Activated CD8-positive, alpha-beta T cell treated with anti-CD3 and anti-CD28 coated beads, Interleukin-2, amount 10 ng/mL, durations not matched to agents 7 days and 5 days (primary cell): ENCODE results near the gene GNPTAB. TPM values are rescaled to one million over a fixed set of nuclear protein-coding genes. Genes with fewer than 3 reads are reported as not detected.
"Not testable (repeated sequence)": the region's sequence is repeated elsewhere in the genome, so short reads cannot be mapped to it uniquely, and the experiment has no call there.

Experiments used
- ATAC-seq: fragments of 150-1000 bp; cut with Tn5 transposase; one replicate; pipeline ENCODE4 v1.10.0; 2021; ENCODE audit warnings: moderate library complexity
- CTCF ChIA-PET: fragments of 350-600 bp; sonication (Branson Sonifier 250); formaldehyde crosslinking; loops from one replicate; lab custom pipeline; 2021; ENCODE audit warnings: antibody characterized with exemption; lab: Charles Lee
- POLR2A ChIA-PET: fragments of 350-600 bp; sonication (Branson Sonifier 250); formaldehyde crosslinking; loops from one replicate; lab custom pipeline; 2021; ENCODE audit warnings: antibody characterized with exemption; lab: Charles Lee
- DNase-seq: peaks from one replicate; pipeline ENCODE4 v3.0.0-alpha.2; 2020
- H3K27ac Mint-ChIP-seq: one replicate; pipeline ENCODE4 v1.8.0; 2021; ENCODE audit warnings: mild to moderate bottlenecking, mixed read lengths
- H3K27me3 Mint-ChIP-seq: one replicate; pipeline ENCODE4 v1.8.0; 2021; ENCODE audit warnings: low read depth, mixed read lengths
- H3K36me3 Mint-ChIP-seq: one replicate; pipeline ENCODE4 v1.8.0; 2021; ENCODE audit warnings: low read depth, mixed read lengths
- H3K4me1 Mint-ChIP-seq: one replicate; pipeline ENCODE4 v1.8.0; 2021; ENCODE audit warnings: low read depth, mixed read lengths
- H3K4me3 Mint-ChIP-seq: one replicate; pipeline ENCODE4 v1.8.0; 2021; ENCODE audit warnings: mild to moderate bottlenecking, mixed read lengths
- H3K9me3 Mint-ChIP-seq: one replicate; pipeline ENCODE4 v1.8.0; 2022; ENCODE audit warnings: mixed read lengths; ENCODE audit not compliant: insufficient read depth
- total RNA-seq, 2 experiments: library from RNA; stranded (reverse); gene quantifications; one replicate each; pipeline ENCODE4 v1.2.3, GENCODE V29; 2021

GNPTAB gene
- total RNA-seq: 100 to 1,000 TPM; 104 to 109 TPM

DNA sequence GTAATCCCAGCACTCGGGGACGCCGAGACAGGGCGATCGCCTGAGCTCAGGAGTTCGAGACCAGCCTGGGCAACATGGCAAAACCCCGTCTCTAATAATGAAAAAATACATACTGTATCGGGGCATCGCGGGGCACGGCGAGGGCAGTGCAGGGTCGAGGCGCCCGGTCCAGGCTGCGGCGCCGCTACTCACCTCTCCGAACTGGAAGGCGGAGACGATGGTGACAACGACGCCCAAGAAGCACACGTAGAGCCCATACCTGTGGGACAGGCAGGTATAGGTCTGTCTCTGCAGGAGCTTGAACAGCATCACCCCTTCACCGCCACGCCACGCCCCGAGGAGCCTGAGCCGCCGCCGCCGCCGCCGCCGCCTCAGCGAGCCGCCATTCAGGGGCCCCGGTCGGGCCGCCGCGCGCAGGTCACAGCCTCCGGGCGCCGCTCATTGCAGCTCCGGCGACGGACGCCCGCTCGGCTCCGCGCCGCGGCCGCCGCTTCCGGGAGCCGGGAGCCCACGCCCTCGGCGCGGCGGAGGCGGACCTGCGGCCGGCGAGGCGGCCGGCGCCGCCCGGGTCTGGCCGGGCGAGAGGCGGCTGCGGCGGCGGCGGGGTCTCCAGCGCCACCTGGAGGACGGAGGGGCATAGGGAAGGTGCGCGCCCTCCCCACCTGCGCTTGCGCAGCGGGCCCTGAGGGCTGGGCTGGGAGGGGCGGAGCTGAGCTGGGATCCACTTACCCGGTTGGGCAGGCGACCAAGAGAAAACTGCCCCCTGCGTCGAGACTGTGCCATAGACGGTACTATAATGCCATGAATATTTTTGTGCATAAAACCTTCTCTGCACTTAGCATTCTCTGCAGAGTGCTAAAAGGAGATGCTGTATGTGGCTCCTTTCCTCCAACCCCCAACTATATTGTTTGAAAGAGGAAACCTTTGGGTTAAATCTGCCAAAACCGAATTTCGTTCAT is at the start of gene GNPTAB:
Gene GNPTAB (minus strand): TSS at position 593 of the 959 bp plus-strand sequence. CDS start 284 bp downstream, at position 309.
- H3K36me3 Mint-ChIP-seq: peaks cover 28% of the 10 kb centered on the region
- ATAC-seq (peak; percentile 96), DNase-seq (peak; percentile 97)
- peak within 1 kb of the TSS; percentile 96 for H3K27ac Mint-ChIP-seq
- H3K4me1 Mint-ChIP-seq: peaks cover 48% of the 10 kb centered on the region
- peaks cover 2% of the 10 kb centered on the region for H3K27me3 Mint-ChIP-seq
- CTCF ChIA-PET: interaction anchor here (0.8 to 12.4 kb wide), 25 partner anchors 10 to 424 kb away, joined by 3 to 263 read pairs (median 6); no protein-coding TSS in a partner anchor
- peak within 1 kb of the TSS; percentile 100 for H3K4me3 Mint-ChIP-seq
- POLR2A ChIA-PET: interaction anchor here (0.5 to 4.7 kb wide), 12 partner anchors 8 to 57 kb away, joined by 3 to 45 read pairs (median 6); no protein-coding TSS in a partner anchor
- no peaks in the 10 kb centered on the region for H3K9me3 Mint-ChIP-seq

GRCh38 chr12:101878243-101878821 is 47.6 kb upstream of the GNPTAB start:
- ChIA-PET POLR2A (interaction anchor here (0.8 to 0.9 kb wide), 2 partner anchors 23 to 48 kb away, joined by 3 read pairs; no protein-coding TSS in a partner anchor), CTCF (interaction anchor here (1.0 to 1.5 kb wide), 2 partner anchors 38 to 106 kb away, joined by 3 to 5 read pairs; no protein-coding TSS in a partner anchor)
- no peaks in the 10 kb centered on the region for H3K27me3 Mint-ChIP-seq
- ATAC-seq (no peak), DNase-seq (no peak)
- H3K36me3 Mint-ChIP-seq: peaks cover 2% of the 10 kb centered on the region
- H3K4me1 Mint-ChIP-seq: peaks cover 16% of the 10 kb centered on the region
- H3K27ac Mint-ChIP-seq: peak overlapping the region; percentile 91
- H3K4me3 Mint-ChIP-seq: peak overlapping the region; percentile 87
- H3K9me3 Mint-ChIP-seq: no peaks in the 10 kb centered on the region

- H3K4me3 Mint-ChIP-seq: peak overlapping the region; percentile 87
- no peaks in the 10 kb centered on the region for H3K9me3 Mint-ChIP-seq
- POLR2A ChIA-PET: interaction anchor here (0.8 to 0.9 kb wide), 2 partner anchors 23 to 48 kb away, joined by 3 read pairs; no protein-coding TSS in a partner anchor
- CTCF ChIA-PET: interaction anchor here (1.0 to 1.5 kb wide), 3 partner anchors 38 to 217 kb away, joined by 3 to 5 read pairs (median 3); no protein-coding TSS in a partner anchor
- H3K27ac Mint-ChIP-seq: peak overlapping the region; percentile 91
- H3K4me1 Mint-ChIP-seq: peaks cover 16% of the 10 kb centered on the region
- no peak for DNase-seq
- H3K36me3 Mint-ChIP-seq: peaks cover 2% of the 10 kb centered on the region
- ATAC-seq: peak; percentile 24
- H3K27me3 Mint-ChIP-seq: no peaks in the 10 kb centered on the region
Observed at GRCh38 chr12:101877806-101878242, 47.1 kb upstream of the GNPTAB start.

DNA sequence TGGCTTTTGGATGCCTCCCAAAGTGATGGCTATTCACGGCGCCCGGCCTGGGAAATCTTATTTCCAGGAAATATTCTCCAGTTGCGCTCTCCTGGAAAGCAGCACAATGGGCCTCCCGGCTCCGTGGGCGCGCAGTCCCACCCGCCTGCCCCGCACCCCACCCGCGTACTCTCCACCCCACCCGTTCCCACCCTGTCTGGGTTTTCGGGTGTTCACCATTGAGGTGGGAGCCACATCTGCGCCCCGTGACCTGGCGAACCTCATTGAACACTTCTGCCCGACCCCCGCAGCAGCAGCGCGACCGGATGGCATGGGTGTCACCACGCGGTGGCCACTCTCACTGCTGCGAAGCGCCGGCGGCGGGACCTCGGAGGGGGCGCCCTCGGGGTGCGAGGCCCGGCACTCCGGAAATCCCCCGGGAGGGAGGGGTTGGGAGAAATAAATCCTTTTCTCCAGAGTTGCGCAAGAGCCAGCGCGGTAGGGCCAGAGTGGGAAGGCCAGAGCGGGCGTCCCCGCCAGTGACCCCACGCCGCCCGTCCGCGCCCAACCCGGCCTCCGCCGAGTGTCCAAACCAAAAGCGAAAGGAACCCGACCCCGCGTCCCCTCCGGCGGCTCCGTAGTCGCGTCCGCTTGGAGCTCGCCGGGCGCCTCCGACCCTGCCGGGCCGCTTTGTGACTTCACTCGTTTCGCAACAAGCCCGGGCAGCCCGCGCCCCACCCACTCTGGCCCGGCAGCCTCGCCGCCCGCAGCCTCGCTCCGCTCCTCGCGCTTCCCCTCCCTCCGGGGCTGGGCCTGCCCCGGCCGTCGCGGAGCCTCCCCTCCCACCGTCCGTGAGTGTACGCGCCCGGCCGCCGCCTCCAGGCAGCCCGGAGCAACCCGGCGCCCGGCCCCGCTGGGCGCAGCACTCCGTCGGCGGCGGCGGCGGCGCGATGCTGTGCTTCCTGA is 46.4 kb upstream of the GNPTAB start, which contains the start of gene DRAM1:
Gene DRAM1 (plus strand): TSS at position 720 of the 945 bp plus-strand sequence. CDS start 210 bp downstream, at position 930.
- Mint-ChIP-seq H3K4me1 (peaks cover 16% of the 10 kb centered on the region), H3K36me3 (peaks cover 2% of the 10 kb centered on the region), H3K4me3 (peak within 1 kb of the TSS; percentile 87), H3K27ac (peak within 1 kb of the TSS; percentile 91), H3K9me3 (no peaks in the 10 kb centered on the region), H3K27me3 (no peaks in the 10 kb centered on the region)
- POLR2A ChIA-PET: interaction anchor here (0.8 to 0.9 kb wide), 2 partner anchors 24 to 47 kb away, joined by 3 read pairs; no protein-coding TSS in a partner anchor
- CTCF ChIA-PET: interaction anchor here (1.0 to 1.5 kb wide), 3 partner anchors 37 to 216 kb away, joined by 3 to 5 read pairs (median 3); no protein-coding TSS in a partner anchor
- peak; percentile 89 for ATAC-seq
- peak; percentile 82 for DNase-seq

- Mint-ChIP-seq H3K36me3 (peaks cover 2% of the 10 kb centered on the region), H3K27ac (peak overlapping the region; percentile 91), H3K9me3 (no peaks in the 10 kb centered on the region), H3K27me3 (no peaks in the 10 kb centered on the region), H3K4me1 (peaks cover 16% of the 10 kb centered on the region), H3K4me3 (peak overlapping the region; percentile 87)
- no peak for ATAC-seq
- no peak for DNase-seq
- ChIA-PET POLR2A (no interaction called here), CTCF (no interaction called here)
Observed at GRCh38 chr12:101876322-101876860, 45.6 kb upstream of the GNPTAB start.

DNA sequence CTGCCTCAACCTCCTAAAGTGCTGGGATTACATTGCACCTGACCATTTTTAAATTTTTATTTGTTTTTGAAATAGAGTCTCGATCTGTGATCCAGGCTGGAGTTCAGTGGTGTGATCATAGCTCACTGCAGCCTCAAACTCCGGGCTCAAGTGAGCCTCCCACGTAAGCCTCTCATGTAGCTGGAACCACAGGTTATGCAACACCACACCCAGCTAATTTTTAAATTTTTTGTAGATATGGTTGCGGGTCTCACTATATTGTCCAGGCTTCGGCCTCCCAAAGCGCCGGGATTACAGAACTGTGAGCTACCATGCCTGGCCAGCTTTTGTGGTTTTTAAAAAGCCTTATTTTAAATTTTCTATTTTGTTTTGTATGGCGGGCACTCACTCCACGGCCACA is 44.4 kb upstream of the GNPTAB start:
- DNase-seq (no peak), ATAC-seq (no peak)
- no peak overlapping the region for H3K27ac Mint-ChIP-seq
- no peak overlapping the region for H3K4me3 Mint-ChIP-seq
- H3K27me3 Mint-ChIP-seq: no peaks in the 10 kb centered on the region
- ChIA-PET POLR2A (no interaction called here), CTCF (interaction anchor here (0.9 to 1.3 kb wide), 3 partner anchors 11 to 101 kb away, joined by 3 to 4 read pairs (median 3); no protein-coding TSS in a partner anchor)
- H3K4me1 Mint-ChIP-seq: peaks cover 16% of the 10 kb centered on the region
- peaks cover 2% of the 10 kb centered on the region for H3K36me3 Mint-ChIP-seq
- H3K9me3 Mint-ChIP-seq: no peaks in the 10 kb centered on the region

GRCh38 chr12:101870925-101871324 is 40.2 kb upstream of the GNPTAB start:
- DNase-seq (no peak), ATAC-seq (no peak)
- no peaks in the 10 kb centered on the region for H3K9me3 Mint-ChIP-seq
- peaks cover 2% of the 10 kb centered on the region for H3K4me1 Mint-ChIP-seq
- H3K27ac Mint-ChIP-seq: no peak overlapping the region
- no peaks in the 10 kb centered on the region for H3K27me3 Mint-ChIP-seq
- H3K36me3 Mint-ChIP-seq: peaks cover under 1% of the 10 kb centered on the region
- H3K4me3 Mint-ChIP-seq: no peak overlapping the region
- ChIA-PET CTCF (no interaction called here), POLR2A (interaction anchor here (0.6 kb wide), 1 partner anchor 987 kb away, joined by 4 read pairs; no protein-coding TSS in a partner anchor)

- H3K4me1 Mint-ChIP-seq, H3K4me3 Mint-ChIP-seq, H3K27me3 Mint-ChIP-seq, H3K36me3 Mint-ChIP-seq, ATAC-seq, DNase-seq, H3K27ac Mint-ChIP-seq, POLR2A ChIA-PET, H3K9me3 Mint-ChIP-seq: not testable (repeated sequence)
- CTCF ChIA-PET: interaction anchor here (1.1 kb wide), 1 partner anchor 27 kb away, joined by 3 read pairs; no protein-coding TSS in a partner anchor
Observed at GRCh38 chr12:101867619-101868018, 36.9 kb upstream of the GNPTAB start.

GRCh38 chr12:101866615-101867373 is 36.0 kb upstream of the GNPTAB start:
- CTCF ChIA-PET: interaction anchor here (0.7 to 1.1 kb wide), 2 partner anchors 26 to 36 kb away, joined by 3 read pairs; partner anchors contain the start of gene GNPTAB
- POLR2A ChIA-PET: no interaction called here

More at GRCh38 chr12:101866615-101867373, 36.0 kb upstream of the GNPTAB start:
- H3K9me3 Mint-ChIP-seq: no peaks in the 10 kb centered on the region
- no peak overlapping the region for H3K27ac Mint-ChIP-seq
- H3K4me1 Mint-ChIP-seq: peaks cover 4% of the 10 kb centered on the region
- no peaks in the 10 kb centered on the region for H3K27me3 Mint-ChIP-seq
- no peak for ATAC-seq
- no peak for DNase-seq
- H3K4me3 Mint-ChIP-seq: no peak overlapping the region
- peaks cover 6% of the 10 kb centered on the region for H3K36me3 Mint-ChIP-seq
